ENCODE results near the gene TJP1.

Gene TJP1

DNA sequence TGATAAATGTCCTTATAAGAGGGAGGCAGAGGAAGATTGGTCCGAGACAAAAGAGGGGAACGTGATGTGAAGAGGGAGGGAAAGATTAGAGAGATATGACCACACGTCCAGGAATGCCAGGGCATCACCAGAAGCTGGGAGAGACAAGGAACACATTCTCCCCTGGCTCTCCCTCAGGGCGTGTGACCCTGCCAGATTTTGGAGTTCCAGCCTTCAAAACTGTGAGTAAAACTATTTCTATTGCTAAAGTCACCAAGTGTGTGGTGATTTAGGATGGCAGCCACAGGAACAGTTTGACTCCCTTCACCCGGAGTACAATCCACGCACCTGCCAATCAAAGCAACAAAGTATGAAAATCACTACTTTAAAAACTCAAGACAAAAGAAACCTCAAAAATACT lies 32.1 kb upstream of the TJP1 start:
- ATAC-seq, result no peak
- TF ChIP-seq CSRNP3 (CRISPR knock-in tag; IDR thresholded peaks at IDR 0.05), result no peak
- TF ChIP-seq, protein P1, sequence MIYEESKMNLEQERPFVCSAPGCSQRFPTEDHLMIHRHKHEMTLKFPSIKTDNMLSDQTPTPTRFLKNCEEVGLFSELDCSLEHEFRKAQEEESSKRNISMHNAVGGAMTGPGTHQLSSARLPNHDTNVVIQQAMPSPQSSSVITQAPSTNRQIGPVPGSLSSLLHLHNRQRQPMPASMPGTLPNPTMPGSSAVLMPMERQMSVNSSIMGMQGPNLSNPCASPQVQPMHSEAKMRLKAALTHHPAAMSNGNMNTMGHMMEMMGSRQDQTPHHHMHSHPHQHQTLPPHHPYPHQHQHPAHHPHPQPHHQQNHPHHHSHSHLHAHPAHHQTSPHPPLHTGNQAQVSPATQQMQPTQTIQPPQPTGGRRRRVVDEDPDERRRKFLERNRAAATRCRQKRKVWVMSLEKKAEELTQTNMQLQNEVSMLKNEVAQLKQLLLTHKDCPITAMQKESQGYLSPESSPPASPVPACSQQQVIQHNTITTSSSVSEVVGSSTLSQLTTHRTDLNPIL (CRISPR knock-in tag; IDR thresholded peaks at IDR 0.05; ENCODE audit: low read depth), result no peak
- no peak for TF ChIP-seq ARNTL (CRISPR knock-in tag; IDR thresholded peaks at IDR 0.05; ENCODE audit: borderline replicate concordance, low read depth)
- no peak for TF ChIP-seq BACH2 (CRISPR knock-in tag; IDR thresholded peaks at IDR 0.05; ENCODE audit: borderline replicate concordance)
- no peak for TF ChIP-seq GLIS3 (CRISPR knock-in tag; IDR thresholded peaks at IDR 0.05)
- no peak for TF ChIP-seq ZFP3 (CRISPR knock-in tag; IDR thresholded peaks at IDR 0.05)
- TF ChIP-seq ZNF565 (CRISPR knock-in tag; conservative IDR thresholded peaks at IDR 0.05; ENCODE audit: low read depth), result no peak
- TF ChIP-seq ISL1 (CRISPR knock-in tag; IDR thresholded peaks at IDR 0.05), result no peak
- no peak for TF ChIP-seq POU6F1 (CRISPR knock-in tag; IDR thresholded peaks at IDR 0.05; ENCODE audit: borderline replicate concordance, low read depth)
- no peak for TF ChIP-seq ZNF70 (CRISPR knock-in tag; IDR thresholded peaks at IDR 0.05)
- no peak for TF ChIP-seq ZFP30 (CRISPR knock-in tag; IDR thresholded peaks at IDR 0.05)
- TF ChIP-seq, protein P2, sequence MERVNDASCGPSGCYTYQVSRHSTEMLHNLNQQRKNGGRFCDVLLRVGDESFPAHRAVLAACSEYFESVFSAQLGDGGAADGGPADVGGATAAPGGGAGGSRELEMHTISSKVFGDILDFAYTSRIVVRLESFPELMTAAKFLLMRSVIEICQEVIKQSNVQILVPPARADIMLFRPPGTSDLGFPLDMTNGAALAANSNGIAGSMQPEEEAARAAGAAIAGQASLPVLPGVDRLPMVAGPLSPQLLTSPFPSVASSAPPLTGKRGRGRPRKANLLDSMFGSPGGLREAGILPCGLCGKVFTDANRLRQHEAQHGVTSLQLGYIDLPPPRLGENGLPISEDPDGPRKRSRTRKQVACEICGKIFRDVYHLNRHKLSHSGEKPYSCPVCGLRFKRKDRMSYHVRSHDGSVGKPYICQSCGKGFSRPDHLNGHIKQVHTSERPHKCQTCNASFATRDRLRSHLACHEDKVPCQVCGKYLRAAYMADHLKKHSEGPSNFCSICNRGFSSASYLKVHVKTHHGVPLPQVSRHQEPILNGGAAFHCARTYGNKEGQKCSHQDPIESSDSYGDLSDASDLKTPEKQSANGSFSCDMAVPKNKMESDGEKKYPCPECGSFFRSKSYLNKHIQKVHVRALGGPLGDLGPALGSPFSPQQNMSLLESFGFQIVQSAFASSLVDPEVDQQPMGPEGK (CRISPR knock-in tag; IDR thresholded peaks at IDR 0.05; ENCODE audit: borderline replicate concordance), result no peak
- TF ChIP-seq TOX (CRISPR knock-in tag; IDR thresholded peaks at IDR 0.05; ENCODE audit: borderline replicate concordance), result no peak
- TF ChIP-seq, protein P3, sequence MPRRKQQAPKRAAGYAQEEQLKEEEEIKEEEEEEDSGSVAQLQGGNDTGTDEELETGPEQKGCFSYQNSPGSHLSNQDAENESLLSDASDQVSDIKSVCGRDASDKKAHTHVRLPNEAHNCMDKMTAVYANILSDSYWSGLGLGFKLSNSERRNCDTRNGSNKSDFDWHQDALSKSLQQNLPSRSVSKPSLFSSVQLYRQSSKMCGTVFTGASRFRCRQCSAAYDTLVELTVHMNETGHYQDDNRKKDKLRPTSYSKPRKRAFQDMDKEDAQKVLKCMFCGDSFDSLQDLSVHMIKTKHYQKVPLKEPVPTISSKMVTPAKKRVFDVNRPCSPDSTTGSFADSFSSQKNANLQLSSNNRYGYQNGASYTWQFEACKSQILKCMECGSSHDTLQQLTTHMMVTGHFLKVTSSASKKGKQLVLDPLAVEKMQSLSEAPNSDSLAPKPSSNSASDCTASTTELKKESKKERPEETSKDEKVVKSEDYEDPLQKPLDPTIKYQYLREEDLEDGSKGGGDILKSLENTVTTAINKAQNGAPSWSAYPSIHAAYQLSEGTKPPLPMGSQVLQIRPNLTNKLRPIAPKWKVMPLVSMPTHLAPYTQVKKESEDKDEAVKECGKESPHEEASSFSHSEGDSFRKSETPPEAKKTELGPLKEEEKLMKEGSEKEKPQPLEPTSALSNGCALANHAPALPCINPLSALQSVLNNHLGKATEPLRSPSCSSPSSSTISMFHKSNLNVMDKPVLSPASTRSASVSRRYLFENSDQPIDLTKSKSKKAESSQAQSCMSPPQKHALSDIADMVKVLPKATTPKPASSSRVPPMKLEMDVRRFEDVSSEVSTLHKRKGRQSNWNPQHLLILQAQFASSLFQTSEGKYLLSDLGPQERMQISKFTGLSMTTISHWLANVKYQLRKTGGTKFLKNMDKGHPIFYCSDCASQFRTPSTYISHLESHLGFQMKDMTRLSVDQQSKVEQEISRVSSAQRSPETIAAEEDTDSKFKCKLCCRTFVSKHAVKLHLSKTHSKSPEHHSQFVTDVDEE (CRISPR knock-in tag; IDR thresholded peaks at IDR 0.05), result no peak

- no peak for ATAC-seq
- TF ChIP-seq CSDC2 (CRISPR knock-in tag; IDR thresholded peaks at IDR 0.05), result no peak
- TF ChIP-seq, protein P1 (CRISPR knock-in tag; IDR thresholded peaks at IDR 0.05; ENCODE audit: low read depth), result no peak
- TF ChIP-seq ARNTL (CRISPR knock-in tag; IDR thresholded peaks at IDR 0.05; ENCODE audit: borderline replicate concordance, low read depth), result no peak
- no peak for TF ChIP-seq ZNF8 (CRISPR knock-in tag; IDR thresholded peaks at IDR 0.05)
- TF ChIP-seq, protein P2 (CRISPR knock-in tag; IDR thresholded peaks at IDR 0.05; ENCODE audit: borderline replicate concordance), result no peak
- TF ChIP-seq ZNF70 (CRISPR knock-in tag; IDR thresholded peaks at IDR 0.05), result no peak
- TF ChIP-seq ZFP3 (CRISPR knock-in tag; IDR thresholded peaks at IDR 0.05), result no peak
- no peak for TF ChIP-seq ZNF565 (CRISPR knock-in tag; conservative IDR thresholded peaks at IDR 0.05; ENCODE audit: low read depth)
- TF ChIP-seq ISL1 (CRISPR knock-in tag; IDR thresholded peaks at IDR 0.05), result no peak
- TF ChIP-seq ZFP30 (CRISPR knock-in tag; IDR thresholded peaks at IDR 0.05), result no peak
- TF ChIP-seq, protein P3 (CRISPR knock-in tag; IDR thresholded peaks at IDR 0.05), result no peak
- TF ChIP-seq ESRRG (CRISPR knock-in tag; IDR thresholded peaks at IDR 0.05), result no peak
- TF ChIP-seq OSR1 (CRISPR knock-in tag; IDR thresholded peaks at IDR 0.05), result no peak
- TF ChIP-seq BACH2 (CRISPR knock-in tag; IDR thresholded peaks at IDR 0.05; ENCODE audit: borderline replicate concordance), result no peak
- TF ChIP-seq RARB (CRISPR knock-in tag; IDR thresholded peaks at IDR 0.05), result no peak
- TF ChIP-seq PPARA (CRISPR knock-in tag; IDR thresholded peaks at IDR 0.05; ENCODE audit: borderline replicate concordance), result no peak
Observed at GRCh38 chr15:29853211-29853987, 31.1 kb upstream of the TJP1 start.
